Measurements from ENCODE around the gene HDLBP. TPM values are rescaled to one million over a fixed set of nuclear protein-coding genes. Genes with fewer than 3 reads are reported as not detected.

HDLBP gene
- total RNA-seq, 4 donors from 2014 or later = 303 to 490 (median 435) TPM

GRCh38 chr2:241189856-241190201 lies 125.6 kb downstream of the HDLBP start:
- intact Hi-C loops (cut with DNase I) = no loop called here
- H3K9me3 ChIP-seq = no peaks in the 10 kb centered on the region
- no peaks in the 10 kb centered on the region for H3K27me3 ChIP-seq
- H3K4me3 ChIP-seq (replicated peaks in 1 of 3) = no peak overlapping the region
- H3K36me3 ChIP-seq = no peaks in the 10 kb centered on the region
- no peak for DNase-seq
- H3K4me1 ChIP-seq = no peaks in the 10 kb centered on the region
- WGBS, 2 donors = 80 to 85% methylated on average over 8 to 14 of the region's 15 CpGs
- TF ChIP-seq POLR2A (IDR thresholded peaks at IDR 0.05) = no peak
- no peak for TF ChIP-seq CTCF (IDR thresholded peaks at IDR 0.05)
- H3K27ac ChIP-seq = no peak overlapping the region

GRCh38 chr2:241189093-241189855 lies 126.2 kb downstream of the HDLBP start:
- Histone ChIP-seq H3K27ac (no peak overlapping the region), H3K4me1 (no peaks in the 10 kb centered on the region), H3K9me3 (no peaks in the 10 kb centered on the region), H3K36me3 (no peaks in the 10 kb centered on the region), H3K27me3 (no peaks in the 10 kb centered on the region), H3K4me3 (replicated peaks in 1 of 3) (no peak overlapping the region)
- intact Hi-C loops (cut with DNase I) = no loop called here
- no peak for DNase-seq
- 91 to 97% methylated on average over 12 to 28 of the region's 32 CpGs for WGBS, 2 donors
- TF ChIP-seq CTCF (IDR thresholded peaks at IDR 0.05) (no peak), POLR2A (IDR thresholded peaks at IDR 0.05) (no peak)

- no peaks in the 10 kb centered on the region for H3K9me3 ChIP-seq
- no peaks in the 10 kb centered on the region for H3K4me1 ChIP-seq
- TF ChIP-seq POLR2A (IDR thresholded peaks at IDR 0.05) (no peak), CTCF (IDR thresholded peaks at IDR 0.05) (no peak)
- intact Hi-C loops (cut with DNase I) = no loop called here
- H3K4me3 ChIP-seq (replicated peaks in 1 of 3) = no peak within 1 kb of the TSS
- no peak within 1 kb of the TSS for H3K27ac ChIP-seq
- 60 to 73% methylated on average over 4 to 13 of the region's 21 CpGs for WGBS, 2 donors
- no peaks in the 10 kb centered on the region for H3K27me3 ChIP-seq
- H3K36me3 ChIP-seq = no peaks in the 10 kb centered on the region
- no peak for DNase-seq
Measured at GRCh38 chr2:241188361-241189092, 126.9 kb downstream of the HDLBP start, which contains the start of gene ANO7. Gene ANO7, plus strand, starts transcription at chr2:241188677. Its CDS starts 1,387 bp downstream, at chr2:241190064.

- Histone ChIP-seq H3K36me3 (peaks cover 0 to 6% of the 10 kb centered on the region in 2 donors), H3K27me3 (no peaks in the 10 kb centered on the region), H3K4me1 (no peaks in the 10 kb centered on the region), H3K9me3 (no peaks in the 10 kb centered on the region), H3K27ac (no peak overlapping the region), H3K4me3 (replicated peaks in 1 of 3) (no peak overlapping the region)
- 50 to 57% methylated on average over 3 to 4 of the region's 4 CpGs for WGBS, 2 donors
- intact Hi-C loops (cut with DNase I) = no loop called here
- no peak for DNase-seq
- TF ChIP-seq POLR2A (IDR thresholded peaks at IDR 0.05) (no peak), CTCF (IDR thresholded peaks at IDR 0.05) (no peak)
Measured at GRCh38 chr2:241187918-241188234, 127.6 kb downstream of the HDLBP start.
